MM.1S (cell line): ENCODE measurements around the gene SMIM22.

Source experiments
- DNase-seq: peaks from one replicate; pipeline ENCODE4 v3.0.0-alpha.2; 2015
- H2AFZ ChIP-seq: fragments of 300-600 bp; sonication (generic); 2 replicates; pipeline ENCODE4 v1.6.0; 2016; ENCODE audit warnings: antibody characterized with exemption, low read length
- H3F3A ChIP-seq: fragments of 300-600 bp; sonication (generic); 2 replicates; pipeline ENCODE4 v1.6.1; 2016; ENCODE audit warnings: mild to moderate bottlenecking, antibody characterized with exemption, low read length, moderate library complexity, mixed read lengths; ENCODE audit not compliant: insufficient read depth
- H3K27ac ChIP-seq: fragments of 300-600 bp; sonication (generic); 2 replicates; pipeline ENCODE4 v1.5.1; 2016; ENCODE audit warnings: mild to moderate bottlenecking, low read length
- H3K27me3 ChIP-seq: fragments of 300-600 bp; sonication (generic); replicated peaks from 2 replicates; pipeline ENCODE4 v1.6.0; 2016; ENCODE audit warnings: low read length; ENCODE audit not compliant: insufficient read depth
- H3K36me3 ChIP-seq: fragments of 300-600 bp; sonication (generic); replicated peaks from 2 replicates; pipeline ENCODE4 v1.6.1; 2016; ENCODE audit warnings: mild to moderate bottlenecking, low read length, mixed read lengths; ENCODE audit not compliant: insufficient read depth
- H3K4me1 ChIP-seq: fragments of 300-600 bp; sonication (generic); 2 replicates; pipeline ENCODE4 v1.6.1; 2016; ENCODE audit warnings: low read length, mixed read lengths
- H3K4me2 ChIP-seq: fragments of 300-600 bp; sonication (generic); 2 replicates; pipeline ENCODE4 v1.6.0; 2016; ENCODE audit warnings: low read depth, low read length
- H3K4me3 ChIP-seq: fragments of 300-600 bp; sonication (generic); 2 replicates; pipeline ENCODE4 v1.5.1; 2016; ENCODE audit warnings: low read length, mixed read lengths
- H3K79me2 ChIP-seq: fragments of 300-600 bp; sonication (generic); 2 replicates; pipeline ENCODE4 v1.6.1; 2016; ENCODE audit warnings: mixed run types, low read length, mixed read lengths
- H3K9ac ChIP-seq: fragments of 300-600 bp; sonication (generic); 2 replicates; pipeline ENCODE4 v1.6.1; 2016; ENCODE audit warnings: low read length, mixed read lengths
- H3K9me2 ChIP-seq: fragments of 300-600 bp; sonication (generic); replicated peaks from 2 replicates; pipeline ENCODE4 v1.6.1; 2016; ENCODE audit warnings: mild to moderate bottlenecking, low read length, mixed read lengths; ENCODE audit not compliant: insufficient read depth
- H3K9me3 ChIP-seq: fragments of 300-600 bp; sonication (generic); replicated peaks from 2 replicates; pipeline ENCODE4 v1.6.1; 2016; ENCODE audit warnings: mild to moderate bottlenecking, low read length, mixed read lengths; ENCODE audit not compliant: insufficient read depth
- H4K20me1 ChIP-seq: fragments of 300-600 bp; sonication (generic); 2 replicates; pipeline ENCODE4 v1.6.1; 2016; ENCODE audit warnings: mild to moderate bottlenecking, low read length, moderate library complexity, mixed read lengths; ENCODE audit not compliant: insufficient read depth
- CTCF ChIP-seq: fragments of 300-600 bp; sonication (generic); IDR thresholded peaks from 2 replicates; pipeline ENCODE4 v1.5.1; 2016; ENCODE audit warnings: antibody characterized with exemption, low read length, mixed read lengths
- EZH2 ChIP-seq: fragments of 300-600 bp; sonication (generic); optimal IDR thresholded peaks from 2 replicates; pipeline ENCODE3; 2017; ENCODE audit warnings: low read depth, mild to moderate bottlenecking, antibody characterized with exemption, low read length, mixed read lengths
- EZH2phosphoT487 ChIP-seq: fragments of 300-600 bp; sonication (generic); IDR thresholded peaks from 2 replicates; pipeline ENCODE4 v1.6.1; 2018; ENCODE audit warnings: antibody characterized with exemption, low read length

SMIM22 gene

GRCh38 chr16:4796982-4797804 is 2.0 kb downstream of the SMIM22 start:
- TF ChIP-seq EZH2phosphoT487: no peak
- no peak for TF ChIP-seq CTCF
- TF ChIP-seq EZH2: no peak
- no peaks in the 10 kb centered on the region for H4K20me1 ChIP-seq
- no peak overlapping the region for H3K9ac ChIP-seq
- H3K9me3 ChIP-seq: no peaks in the 10 kb centered on the region
- H2AFZ ChIP-seq: no peak overlapping the region
- no peaks in the 10 kb centered on the region for H3K79me2 ChIP-seq
- H3K36me3 ChIP-seq: no peaks in the 10 kb centered on the region
- H3F3A ChIP-seq: peaks cover 7% of the 10 kb centered on the region
- no peak overlapping the region for H3K4me2 ChIP-seq
- H3K27ac ChIP-seq: no peak overlapping the region
- H3K4me3 ChIP-seq: no peak overlapping the region
- H3K9me2 ChIP-seq: no peaks in the 10 kb centered on the region
- H3K27me3 ChIP-seq: no peaks in the 10 kb centered on the region
- H3K4me1 ChIP-seq: 0 out of 2 replicates have a peak, but pooled peaks cover 3% of the 10 kb centered on the region
- DNase-seq: no peak

- Histone ChIP-seq H2AFZ (no peak overlapping the region), H3K4me2 (no peak overlapping the region), H3K9me3 (no peaks in the 10 kb centered on the region), H3K9ac (no peak overlapping the region), H3K9me2 (no peaks in the 10 kb centered on the region), H3K27ac (no peak overlapping the region), H3F3A (peaks cover 8% of the 10 kb centered on the region), H3K36me3 (no peaks in the 10 kb centered on the region), H3K4me3 (no peak overlapping the region), H3K27me3 (no peaks in the 10 kb centered on the region), H4K20me1 (no peaks in the 10 kb centered on the region), H3K4me1 (0 out of 2 replicates have a peak, but pooled peaks cover 3% of the 10 kb centered on the region), H3K79me2 (no peaks in the 10 kb centered on the region)
- TF ChIP-seq EZH2phosphoT487 (no peak), CTCF (no peak), EZH2 (no peak)
- DNase-seq: no peak
Observed at GRCh38 chr16:4797805-4798252, 2.7 kb downstream of the SMIM22 start.

- Histone ChIP-seq H3K9me3 (no peaks in the 10 kb centered on the region), H3K4me3 (no peak overlapping the region), H3F3A (peaks cover 14% of the 10 kb centered on the region), H2AFZ (no peak overlapping the region), H3K9ac (no peak overlapping the region), H3K79me2 (no peaks in the 10 kb centered on the region), H3K4me2 (no peak overlapping the region), H3K36me3 (no peaks in the 10 kb centered on the region), H3K27ac (no peak overlapping the region), H3K9me2 (no peaks in the 10 kb centered on the region), H3K4me1 (0 out of 2 replicates have a peak, but pooled peaks cover 3% of the 10 kb centered on the region), H3K27me3 (no peaks in the 10 kb centered on the region), H4K20me1 (no peaks in the 10 kb centered on the region)
- TF ChIP-seq EZH2phosphoT487 (no peak), EZH2 (no peak), CTCF (no peak)
- no peak for DNase-seq
Observed at GRCh38 chr16:4798456-4798855, 3.3 kb downstream of the SMIM22 start.
